Skeletal muscle satellite cell (primary cell): ENCODE results near the gene SLC16A12.
A peak's percentile ranks its signal among the peaks of the same experiment; 100 is the strongest.

Experiments used
- H3K27me3 ChIP-seq: 2 replicates; pipeline ENCODE4 v1.7.0; 2013; ENCODE audit warnings: low read length; ENCODE audit not compliant: control insufficient read depth, insufficient read depth
- H3K36me3 ChIP-seq: 2 replicates; pipeline ENCODE4 v1.7.0; 2013; ENCODE audit warnings: mild to moderate bottlenecking, control low read depth, low read length; ENCODE audit not compliant: insufficient read depth
- H3K4me1 ChIP-seq: 2 replicates; pipeline ENCODE4 v1.7.0; 2013; ENCODE audit warnings: low read length; ENCODE audit not compliant: control insufficient read depth, insufficient read depth
- H3K4me2 ChIP-seq: 2 replicates; pipeline ENCODE4 v1.7.0; 2013; ENCODE audit warnings: mild to moderate bottlenecking, low read length
- H3K4me3 ChIP-seq: 2 replicates; pipeline ENCODE4 v1.7.0; 2013; ENCODE audit warnings: low read length
- H3K9ac ChIP-seq: 2 replicates; pipeline ENCODE4 v1.7.0; 2013; ENCODE audit warnings: mild to moderate bottlenecking, low read depth, low read length, moderate library complexity
- H3K9me3 ChIP-seq: replicated peaks from 2 replicates; pipeline ENCODE4 v1.7.0; 2013; ENCODE audit warnings: mild to moderate bottlenecking, control low read depth, low read length

Gene SLC16A12

GRCh38 chr10:89524279-89524678, 11.1 kb downstream of the SLC16A12 start:
- Histone ChIP-seq H3K4me2 (no peak overlapping the region), H3K36me3 (no peaks in the 10 kb centered on the region), H3K4me3 (no peak overlapping the region), H3K9me3 (no peaks in the 10 kb centered on the region), H3K27me3 (no peaks in the 10 kb centered on the region), H3K4me1 (peaks cover 32% of the 10 kb centered on the region), H3K9ac (no peak overlapping the region)

GRCh38 chr10:89523274-89523673, 12.1 kb downstream of the SLC16A12 start:
- Histone ChIP-seq H3K4me1 (peaks cover 42% of the 10 kb centered on the region), H3K27me3 (no peaks in the 10 kb centered on the region), H3K9me3 (no peaks in the 10 kb centered on the region), H3K9ac (no peak overlapping the region), H3K4me3 (no peak overlapping the region), H3K36me3 (no peaks in the 10 kb centered on the region), H3K4me2 (no peak overlapping the region)

GRCh38 chr10:89522463-89522862, 12.9 kb downstream of the SLC16A12 start:
- no peak overlapping the region for H3K4me2 ChIP-seq
- H3K4me3 ChIP-seq: no peak overlapping the region
- no peaks in the 10 kb centered on the region for H3K36me3 ChIP-seq
- H3K4me1 ChIP-seq: peaks cover 47% of the 10 kb centered on the region
- H3K27me3 ChIP-seq: no peaks in the 10 kb centered on the region
- no peaks in the 10 kb centered on the region for H3K9me3 ChIP-seq
- no peak overlapping the region for H3K9ac ChIP-seq

- Histone ChIP-seq H3K4me1 (peaks cover 54% of the 10 kb centered on the region), H3K36me3 (no peaks in the 10 kb centered on the region), H3K27me3 (no peaks in the 10 kb centered on the region), H3K4me3 (no peak overlapping the region), H3K4me2 (no peak overlapping the region), H3K9me3 (no peaks in the 10 kb centered on the region), H3K9ac (no peak overlapping the region)
Observed at GRCh38 chr10:89521368-89521767, 14.0 kb downstream of the SLC16A12 start.

GRCh38 chr10:89520706-89521105, 14.7 kb downstream of the SLC16A12 start:
- Histone ChIP-seq H3K4me1 (peaks cover 54% of the 10 kb centered on the region), H3K27me3 (no peaks in the 10 kb centered on the region), H3K4me2 (no peak overlapping the region), H3K9ac (no peak overlapping the region), H3K9me3 (no peaks in the 10 kb centered on the region), H3K4me3 (no peak overlapping the region), H3K36me3 (no peaks in the 10 kb centered on the region)

GRCh38 chr10:89518876-89519842, 16.2 kb downstream of the SLC16A12 start:
- Histone ChIP-seq H3K4me3 (no peak overlapping the region), H3K36me3 (no peaks in the 10 kb centered on the region), H3K27me3 (no peaks in the 10 kb centered on the region), H3K4me1 (peaks cover 65% of the 10 kb centered on the region), H3K4me2 (peak overlapping the region; percentile 38), H3K9me3 (no peaks in the 10 kb centered on the region), H3K9ac (peak overlapping the region; percentile 74)

GRCh38 chr10:89518108-89518507, 17.3 kb downstream of the SLC16A12 start:
- peaks cover 60% of the 10 kb centered on the region for H3K4me1 ChIP-seq
- no peaks in the 10 kb centered on the region for H3K9me3 ChIP-seq
- peak overlapping the region; percentile 74 for H3K9ac ChIP-seq
- H3K4me3 ChIP-seq: no peak overlapping the region
- H3K36me3 ChIP-seq: no peaks in the 10 kb centered on the region
- H3K27me3 ChIP-seq: no peaks in the 10 kb centered on the region
- no peak overlapping the region for H3K4me2 ChIP-seq

GRCh38 chr10:89516149-89516832, 19.1 kb downstream of the SLC16A12 start:
- Histone ChIP-seq H3K4me3 (peak overlapping the region; percentile 48), H3K36me3 (no peaks in the 10 kb centered on the region), H3K27me3 (no peaks in the 10 kb centered on the region), H3K9me3 (no peaks in the 10 kb centered on the region), H3K9ac (peak overlapping the region; percentile 93), H3K4me1 (peaks cover 50% of the 10 kb centered on the region), H3K4me2 (peak overlapping the region; percentile 76)

- peak overlapping the region; percentile 76 for H3K4me2 ChIP-seq
- H3K4me1 ChIP-seq: peaks cover 50% of the 10 kb centered on the region
- H3K9me3 ChIP-seq: no peaks in the 10 kb centered on the region
- H3K27me3 ChIP-seq: no peaks in the 10 kb centered on the region
- peak overlapping the region; percentile 93 for H3K9ac ChIP-seq
- H3K36me3 ChIP-seq: no peaks in the 10 kb centered on the region
- peak overlapping the region; percentile 54 for H3K4me3 ChIP-seq
Observed at GRCh38 chr10:89515031-89515841, 20.2 kb downstream of the SLC16A12 start.

- Histone ChIP-seq H3K4me3 (no peak overlapping the region), H3K27me3 (no peaks in the 10 kb centered on the region), H3K9ac (no peak overlapping the region), H3K9me3 (no peaks in the 10 kb centered on the region), H3K4me1 (peaks cover 33% of the 10 kb centered on the region), H3K4me2 (no peak overlapping the region), H3K36me3 (no peaks in the 10 kb centered on the region)
Observed at GRCh38 chr10:89513206-89513605, 22.2 kb downstream of the SLC16A12 start.

GRCh38 chr10:89505640-89506275, 29.6 kb downstream of the SLC16A12 start:
- H3K9ac ChIP-seq: no peak overlapping the region
- peaks cover 21% of the 10 kb centered on the region for H3K4me1 ChIP-seq
- no peaks in the 10 kb centered on the region for H3K27me3 ChIP-seq
- H3K4me3 ChIP-seq: no peak overlapping the region
- H3K9me3 ChIP-seq: no peaks in the 10 kb centered on the region
- H3K36me3 ChIP-seq: no peaks in the 10 kb centered on the region
- no peak overlapping the region for H3K4me2 ChIP-seq
